HL-60 (cell line): ENCODE data around the gene DNAJC12.

Source experiments
- DNase-seq, 2 experiments: peaks; one replicate each; pipeline ENCODE4 v3.0.0-alpha.2; 2010 to 2020; ENCODE audit warnings: low read depth in 1 of 2, low spot score in 1 of 2
- H3K27ac ChIP-seq: fragments of 250-450 bp; sonication (Bioruptor Pico); replicated peaks from 2 replicates; pipeline ENCODE4 v1.5.1; 2020; ENCODE audit warnings: mild to moderate bottlenecking, moderate library complexity
- H3K27me3 ChIP-seq: fragments of 250-450 bp; sonication (Bioruptor Pico); 2 replicates; pipeline ENCODE4 v1.5.1; 2021; ENCODE audit warnings: mild to moderate bottlenecking, moderate library complexity; ENCODE audit not compliant: insufficient read depth, poor library complexity, severe bottlenecking
- H3K4me3 ChIP-seq: replicated peaks from 2 replicates; pipeline ENCODE4 v1.5.1; 2011; ENCODE audit warnings: mild to moderate bottlenecking, control low read depth, low read length; ENCODE audit not compliant: insufficient read depth
- CTCF ChIP-seq: IDR thresholded peaks from one replicate; pipeline ENCODE4 v1.5.1; 2011; ENCODE audit warnings: low read length, control low read depth, inconsistent platforms; ENCODE audit not compliant: insufficient read depth
- GABPA ChIP-seq: IDR thresholded peaks from 2 replicates; pipeline ENCODE4 v1.6.1; 2012; ENCODE audit warnings: low read depth
- POLR2AphosphoS5 ChIP-seq: IDR thresholded peaks from 2 replicates; pipeline ENCODE4 v1.6.1; 2012; ENCODE audit warnings: low read depth
- REST ChIP-seq: IDR thresholded peaks from 2 replicates; pipeline ENCODE4 v1.6.1; 2012; ENCODE audit warnings: low read depth; ENCODE audit not compliant: insufficient replicate concordance
- SPI1 ChIP-seq: IDR thresholded peaks from 2 replicates; pipeline ENCODE4 v1.6.1; 2012; ENCODE audit warnings: low read depth, mild to moderate bottlenecking, borderline replicate concordance
- long read RNA-seq: library from polyadenylated mRNA; unstranded; transcript quantifications from one replicate; pipeline ENCODE4 v2.0.0, GENCODE V29; 2020

Gene DNAJC12
- long read RNA-seq, transcript DNAJC12-201 (5 exons, 1,201 nt) = major isoform, 36 of 43 reads
- long read RNA-seq, partial matches to known transcripts = 1 of 43 reads
- long read RNA-seq, other reads (novel, unspliced or antisense) = 6 of 43 reads

DNA sequence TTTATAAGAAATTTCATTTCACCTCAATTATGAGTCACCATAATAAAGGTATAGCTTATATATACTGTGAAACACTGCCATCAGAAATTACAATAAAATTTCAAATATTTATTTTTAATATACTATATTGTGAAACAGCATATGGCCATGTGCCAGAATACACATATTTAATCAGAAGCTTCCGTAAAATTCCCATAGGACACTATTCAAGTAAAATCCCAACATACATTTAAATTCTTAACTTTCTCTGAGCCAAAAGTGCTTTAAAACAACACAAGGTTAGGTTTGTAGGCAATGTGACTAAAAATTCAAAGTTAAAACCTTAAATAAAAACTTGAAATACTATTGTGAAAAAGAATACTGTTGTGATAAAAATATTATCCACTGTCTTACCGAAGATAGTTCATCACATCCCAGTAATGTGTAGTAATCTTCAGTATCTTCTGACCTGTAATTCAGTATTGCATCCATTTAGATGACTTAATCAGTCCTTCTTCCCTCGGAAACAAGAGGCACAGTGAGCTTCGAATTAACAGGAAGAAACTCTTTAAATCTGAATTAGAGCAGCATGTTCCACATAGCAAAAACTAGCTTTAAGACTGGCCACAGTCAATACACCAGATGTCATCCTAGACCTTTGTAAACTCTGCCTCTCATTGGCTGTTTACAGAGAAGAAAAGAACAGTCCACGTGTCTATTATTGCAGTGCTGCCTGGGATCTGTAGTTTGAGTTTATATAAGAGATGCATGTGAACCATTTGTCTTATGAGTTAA lies at the start of gene DNAJC12:
Gene DNAJC12, minus strand, starts transcription at position 648 of the 774 bp plus-strand sequence. Its CDS starts 177 bp downstream, at position 471.
- Histone ChIP-seq H3K27ac (peak within 1 kb of the TSS; percentile 7), H3K4me3 (peak within 1 kb of the TSS; percentile 24), H3K27me3 (no peaks in the 10 kb centered on the region)
- peak; percentile 79 to 80 for DNase-seq
- no peak for TF ChIP-seq SPI1
- TF ChIP-seq REST = peak; percentile 20

DNA sequence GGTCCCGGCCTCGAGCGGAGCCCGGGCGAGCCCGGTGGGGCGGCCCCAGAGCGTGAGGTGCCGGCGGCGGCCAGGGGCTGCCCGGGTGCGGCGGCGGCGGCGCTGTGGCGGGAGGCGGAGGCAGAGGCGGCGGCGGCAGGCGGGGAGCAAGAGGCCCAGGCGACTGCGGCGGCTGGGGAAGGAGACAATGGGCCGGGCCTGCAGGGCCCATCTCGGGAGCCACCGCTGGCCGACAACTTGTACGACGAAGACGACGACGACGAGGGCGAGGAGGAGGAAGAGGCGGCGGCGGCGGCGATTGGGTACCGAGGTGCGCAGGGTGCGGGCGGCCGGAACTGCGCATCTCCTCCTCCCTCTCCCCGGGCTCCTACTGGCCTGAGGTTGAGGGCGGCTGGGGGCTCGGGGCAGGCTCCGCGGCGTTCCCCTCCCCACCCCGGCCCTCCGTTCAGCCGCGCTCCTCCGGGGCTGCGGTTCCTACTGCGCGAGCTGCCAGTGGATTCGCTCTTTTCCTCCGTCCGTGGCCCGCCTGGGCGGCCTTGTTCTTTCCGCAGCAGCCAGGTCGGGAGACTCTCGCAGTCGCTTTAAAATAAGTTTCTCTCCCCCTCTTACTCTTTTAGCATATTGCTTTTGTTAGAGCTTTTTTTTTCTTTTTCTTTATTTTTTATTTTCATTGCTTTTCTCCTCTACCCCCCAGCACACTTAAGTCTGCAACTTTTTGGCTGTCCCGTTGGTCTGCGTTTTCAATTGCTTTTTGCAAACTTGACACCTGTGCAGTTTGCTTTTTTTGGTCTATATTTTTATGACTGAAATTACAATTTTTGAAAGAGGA lies 47.1 kb upstream of the DNAJC12 start:
- Histone ChIP-seq H3K27me3 (no peaks in the 10 kb centered on the region), H3K27ac (peak overlapping the region; percentile 70), H3K4me3 (peak overlapping the region; percentile 63)
- TF ChIP-seq POLR2AphosphoS5 (no peak; the same call in 1 of the 2 replicates), GABPA (no peak), CTCF (no peak), REST (no peak), SPI1 (no peak)
- DNase-seq = peak; percentile 45 to 88

- Histone ChIP-seq H3K27ac (peak within 1 kb of the TSS; percentile 70), H3K4me3 (peak within 1 kb of the TSS; percentile 63), H3K27me3 (no peaks in the 10 kb centered on the region)
- peak; percentile 87 to 97 for DNase-seq
- TF ChIP-seq CTCF (no peak), POLR2AphosphoS5 (peak; percentile 92)
Observed at GRCh38 chr10:67884313-67884841, 46.4 kb upstream of the DNAJC12 start, which contains the start of gene SIRT1. SIRT1 (plus strand) TSS chr10:67884656; CDS start chr10:67884722, 66 bp downstream.

- DNase-seq = no peak
- no peaks in the 10 kb centered on the region for H3K27me3 ChIP-seq
- TF ChIP-seq POLR2AphosphoS5 (no peak), SPI1 (no peak)
- H3K27ac ChIP-seq = peak overlapping the region; percentile 55
- peak overlapping the region; percentile 63 for H3K4me3 ChIP-seq
Observed at GRCh38 chr10:67883710-67884312, 45.8 kb upstream of the DNAJC12 start.
